ENCODE measurements around the gene SYNGAP1. TPM values are rescaled to one million over a fixed set of nuclear protein-coding genes. Genes with fewer than 3 reads are reported as not detected.

The SYNGAP1 gene
- total RNA-seq, 1 experiment from 2014 or later = 1.9 TPM

- H3K36me3 ChIP-seq (ENCODE audit: low read depth, low read length) = no peaks in the 10 kb centered on the region
- no peak overlapping the region for H2AFZ ChIP-seq (ENCODE audit: low read length)
- no peaks in the 10 kb centered on the region for H3K9me2 ChIP-seq (replicated peaks; ENCODE audit: low read length)
- ChIA-PET CTCF (interaction anchor here (0.6 kb wide), 1 partner anchor 139 kb away, joined by 4 read pairs; the partner anchor contains the start of gene BAK1), POLR2A (ENCODE audit: unreplicated experiment) (no interaction called here)
- DNase-seq = no peak
- no peak overlapping the region for H3K27ac ChIP-seq (ENCODE audit: low read length)
- H3F3A ChIP-seq (ENCODE audit: low read length, unreplicated experiment) = no peaks in the 10 kb centered on the region
- H3K9ac ChIP-seq (ENCODE audit: low read length) = no peak overlapping the region
- H3K27me3 ChIP-seq (ENCODE audit: low read length) = no peaks in the 10 kb centered on the region
- H4K20me1 ChIP-seq (ENCODE audit: low read length) = no peaks in the 10 kb centered on the region
- intact Hi-C loops (cut with micrococcal nuclease) = no loop called here
- ATAC-seq = no peak
- no TSS peak for BruUV-seq (replicated peaks)
- H3K79me2 ChIP-seq (ENCODE audit: low read length) = no peaks in the 10 kb centered on the region
- no peak overlapping the region for H3K4me3 ChIP-seq (ENCODE audit: low read length)
- H3K4me2 ChIP-seq (ENCODE audit: low read length) = no peak overlapping the region
- no peaks in the 10 kb centered on the region for H3K4me1 ChIP-seq (ENCODE audit: insufficient read depth, low read length)
- H3K9me3 ChIP-seq (ENCODE audit: low read length) = no peaks in the 10 kb centered on the region
- TF ChIP-seq EZH2phosphoT487 (IDR thresholded peaks at IDR 0.05; ENCODE audit: borderline replicate concordance, low read length) (no peak), EZH2 (IDR thresholded peaks at IDR 0.05; ENCODE audit: low read length, unreplicated experiment) (no peak)
- TF ChIP-seq, protein P1, sequence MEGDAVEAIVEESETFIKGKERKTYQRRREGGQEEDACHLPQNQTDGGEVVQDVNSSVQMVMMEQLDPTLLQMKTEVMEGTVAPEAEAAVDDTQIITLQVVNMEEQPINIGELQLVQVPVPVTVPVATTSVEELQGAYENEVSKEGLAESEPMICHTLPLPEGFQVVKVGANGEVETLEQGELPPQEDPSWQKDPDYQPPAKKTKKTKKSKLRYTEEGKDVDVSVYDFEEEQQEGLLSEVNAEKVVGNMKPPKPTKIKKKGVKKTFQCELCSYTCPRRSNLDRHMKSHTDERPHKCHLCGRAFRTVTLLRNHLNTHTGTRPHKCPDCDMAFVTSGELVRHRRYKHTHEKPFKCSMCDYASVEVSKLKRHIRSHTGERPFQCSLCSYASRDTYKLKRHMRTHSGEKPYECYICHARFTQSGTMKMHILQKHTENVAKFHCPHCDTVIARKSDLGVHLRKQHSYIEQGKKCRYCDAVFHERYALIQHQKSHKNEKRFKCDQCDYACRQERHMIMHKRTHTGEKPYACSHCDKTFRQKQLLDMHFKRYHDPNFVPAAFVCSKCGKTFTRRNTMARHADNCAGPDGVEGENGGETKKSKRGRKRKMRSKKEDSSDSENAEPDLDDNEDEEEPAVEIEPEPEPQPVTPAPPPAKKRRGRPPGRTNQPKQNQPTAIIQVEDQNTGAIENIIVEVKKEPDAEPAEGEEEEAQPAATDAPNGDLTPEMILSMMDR (conservative IDR thresholded peaks at IDR 0.05; ENCODE audit: low read depth, low read length) = no peak
These were observed 20.9 kb downstream of the SYNGAP1 start for GRCh38 chr6:33440649-33441309.

DNA sequence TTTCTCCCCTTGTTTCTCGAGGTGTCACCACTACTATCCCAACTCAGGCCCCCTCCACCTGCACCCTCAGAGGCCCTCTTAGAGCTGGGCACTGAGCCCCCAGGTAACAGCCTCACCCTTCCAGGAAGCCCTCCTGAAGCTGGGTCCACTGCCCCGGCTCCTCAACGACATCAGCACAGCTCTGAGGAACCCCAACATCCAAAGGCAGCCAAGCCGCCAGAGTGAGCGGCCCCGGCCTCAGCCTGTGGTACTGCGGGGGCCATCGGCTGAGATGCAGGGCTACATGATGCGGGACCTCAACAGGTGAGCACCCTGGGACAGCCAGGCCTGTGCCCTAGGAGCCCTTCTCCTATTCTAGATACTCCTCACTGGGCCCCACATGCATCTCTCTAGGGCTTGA lies 21.6 kb downstream of the SYNGAP1 start:
- Histone ChIP-seq H3K9ac (ENCODE audit: low read length) (no peak overlapping the region), H4K20me1 (ENCODE audit: low read length) (no peaks in the 10 kb centered on the region), H3K9me3 (ENCODE audit: low read length) (no peaks in the 10 kb centered on the region), H3K4me2 (ENCODE audit: low read length) (no peak overlapping the region), H3K4me1 (ENCODE audit: insufficient read depth, low read length) (no peaks in the 10 kb centered on the region), H3K27ac (ENCODE audit: low read length) (no peak overlapping the region), H3K79me2 (ENCODE audit: low read length) (no peaks in the 10 kb centered on the region), H3F3A (ENCODE audit: low read length, unreplicated experiment) (no peaks in the 10 kb centered on the region), H3K27me3 (ENCODE audit: low read length) (no peaks in the 10 kb centered on the region), H2AFZ (ENCODE audit: low read length) (no peak overlapping the region), H3K36me3 (ENCODE audit: low read depth, low read length) (no peaks in the 10 kb centered on the region), H3K4me3 (ENCODE audit: low read length) (no peak overlapping the region), H3K9me2 (replicated peaks; ENCODE audit: low read length) (no peaks in the 10 kb centered on the region)
- intact Hi-C loops (cut with micrococcal nuclease) = no loop called here
- no TSS peak for BruUV-seq (replicated peaks)
- ChIA-PET CTCF (interaction anchor here (0.6 kb wide), 1 partner anchor 138 kb away, joined by 4 read pairs; the partner anchor contains the start of gene BAK1), POLR2A (ENCODE audit: unreplicated experiment) (no interaction called here)
- TF ChIP-seq EZH2 (IDR thresholded peaks at IDR 0.05; ENCODE audit: low read length, unreplicated experiment) (no peak), EZH2phosphoT487 (IDR thresholded peaks at IDR 0.05; ENCODE audit: borderline replicate concordance, low read length) (no peak)
- TF ChIP-seq, protein P1 (conservative IDR thresholded peaks at IDR 0.05; ENCODE audit: low read depth, low read length) = no peak
- DNase-seq = no peak
- no peak for ATAC-seq

DNA sequence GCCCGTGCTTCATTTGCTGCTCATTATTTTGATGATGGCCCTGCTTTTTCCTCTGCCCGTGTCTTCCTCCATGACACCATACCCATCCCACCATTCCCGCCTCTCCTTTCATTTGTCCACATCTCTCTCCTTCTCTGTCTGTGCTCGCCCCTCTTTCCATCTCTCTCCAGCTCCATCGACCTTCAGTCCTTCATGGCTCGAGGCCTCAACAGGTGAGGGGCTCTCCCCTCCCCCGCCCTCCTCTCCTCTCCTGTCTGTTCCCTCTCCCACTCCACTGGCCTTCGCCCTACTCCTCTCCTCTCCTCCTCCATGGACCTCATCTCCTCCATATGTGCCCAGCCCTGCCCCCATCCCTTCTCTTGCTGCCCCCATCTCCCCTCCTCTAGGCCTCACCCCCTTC lies 22.4 kb downstream of the SYNGAP1 start:
- Histone ChIP-seq H3K4me2 (ENCODE audit: low read length) (no peak overlapping the region), H3K9ac (ENCODE audit: low read length) (no peak overlapping the region), H3K36me3 (ENCODE audit: low read depth, low read length) (no peaks in the 10 kb centered on the region), H3F3A (ENCODE audit: low read length, unreplicated experiment) (no peaks in the 10 kb centered on the region), H3K79me2 (ENCODE audit: low read length) (no peaks in the 10 kb centered on the region), H3K4me1 (ENCODE audit: insufficient read depth, low read length) (no peaks in the 10 kb centered on the region), H3K9me2 (replicated peaks; ENCODE audit: low read length) (no peaks in the 10 kb centered on the region), H3K4me3 (ENCODE audit: low read length) (no peak overlapping the region), H4K20me1 (ENCODE audit: low read length) (no peaks in the 10 kb centered on the region), H2AFZ (ENCODE audit: low read length) (no peak overlapping the region), H3K9me3 (ENCODE audit: low read length) (no peaks in the 10 kb centered on the region), H3K27me3 (ENCODE audit: low read length) (no peaks in the 10 kb centered on the region), H3K27ac (ENCODE audit: low read length) (no peak overlapping the region)
- POLR2A ChIA-PET (ENCODE audit: unreplicated experiment) = no interaction called here
- no peak for DNase-seq
- ATAC-seq = no peak
- BruUV-seq (replicated peaks) = no TSS peak
- CTCF ChIA-PET = interaction anchor here (0.6 kb wide), 1 partner anchor 255 kb away, joined by 3 read pairs; no protein-coding TSS in a partner anchor
- TF ChIP-seq EZH2 (IDR thresholded peaks at IDR 0.05; ENCODE audit: low read length, unreplicated experiment) (no peak), EZH2phosphoT487 (IDR thresholded peaks at IDR 0.05; ENCODE audit: borderline replicate concordance, low read length) (no peak)
- TF ChIP-seq, protein P1 (conservative IDR thresholded peaks at IDR 0.05; ENCODE audit: low read depth, low read length) = no peak
- intact Hi-C loops (cut with micrococcal nuclease) = no loop called here
